ENCODE measurements around the gene RBMS3. TPM values are rescaled to one million over a fixed set of nuclear protein-coding genes. Genes with fewer than 3 reads are reported as not detected.

The RBMS3 gene
- total and polyA plus RNA-seq, 2 experiments from 2014 or later, result 3.2 to 7.4 TPM

GRCh38 chr3:29436612-29437323, 155.9 kb downstream of the RBMS3 start:
- Histone ChIP-seq H3K27ac (ENCODE audit: low read depth) (no peak overlapping the region), H3K4me1 (ENCODE audit: insufficient read depth) (peaks cover 19% of the 10 kb centered on the region), H3K4me2 (no peak overlapping the region), H3K27me3 (ENCODE audit: insufficient read depth) (no peaks in the 10 kb centered on the region), H3K9me2 (ENCODE audit: insufficient read depth) (no peaks in the 10 kb centered on the region), H3K4me3 (no peak overlapping the region), H3K36me3 (ENCODE audit: insufficient read depth) (no peaks in the 10 kb centered on the region), H3K79me2 (replicated peaks; ENCODE audit: insufficient read depth) (no peaks in the 10 kb centered on the region), H3F3A (replicated peaks; ENCODE audit: low read depth) (no peaks in the 10 kb centered on the region), H2AFZ (no peak overlapping the region), H4K20me1 (replicated peaks; ENCODE audit: insufficient read depth) (no peaks in the 10 kb centered on the region)
- no peak for DNase-seq (ENCODE audit: low spot score)
- peaks cover 1% of the 10 kb centered on the region for H3K27me3 Mint-ChIP-seq (ENCODE audit: insufficient read depth, low read depth, poor library complexity)
- no peak overlapping the region for H3K4me3 Mint-ChIP-seq
- TF ChIP-seq, protein P1, sequence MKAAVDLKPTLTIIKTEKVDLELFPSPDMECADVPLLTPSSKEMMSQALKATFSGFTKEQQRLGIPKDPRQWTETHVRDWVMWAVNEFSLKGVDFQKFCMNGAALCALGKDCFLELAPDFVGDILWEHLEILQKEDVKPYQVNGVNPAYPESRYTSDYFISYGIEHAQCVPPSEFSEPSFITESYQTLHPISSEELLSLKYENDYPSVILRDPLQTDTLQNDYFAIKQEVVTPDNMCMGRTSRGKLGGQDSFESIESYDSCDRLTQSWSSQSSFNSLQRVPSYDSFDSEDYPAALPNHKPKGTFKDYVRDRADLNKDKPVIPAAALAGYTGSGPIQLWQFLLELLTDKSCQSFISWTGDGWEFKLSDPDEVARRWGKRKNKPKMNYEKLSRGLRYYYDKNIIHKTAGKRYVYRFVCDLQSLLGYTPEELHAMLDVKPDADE (IDR thresholded peaks at IDR 0.05), result no peak
- no peak for TF ChIP-seq NANOG (IDR thresholded peaks at IDR 0.05; ENCODE audit: borderline replicate concordance)
- H3K27ac Mint-ChIP-seq, result no peak overlapping the region
- ATAC-seq, result no peak
- peaks cover 24% of the 10 kb centered on the region for H3K4me1 Mint-ChIP-seq
- no peaks in the 10 kb centered on the region for H3K9me3 Mint-ChIP-seq
- 0 out of 3 replicates have a peak, but pooled peaks cover 3% of the 10 kb centered on the region for H3K36me3 Mint-ChIP-seq (ENCODE audit: low read depth)

DNA sequence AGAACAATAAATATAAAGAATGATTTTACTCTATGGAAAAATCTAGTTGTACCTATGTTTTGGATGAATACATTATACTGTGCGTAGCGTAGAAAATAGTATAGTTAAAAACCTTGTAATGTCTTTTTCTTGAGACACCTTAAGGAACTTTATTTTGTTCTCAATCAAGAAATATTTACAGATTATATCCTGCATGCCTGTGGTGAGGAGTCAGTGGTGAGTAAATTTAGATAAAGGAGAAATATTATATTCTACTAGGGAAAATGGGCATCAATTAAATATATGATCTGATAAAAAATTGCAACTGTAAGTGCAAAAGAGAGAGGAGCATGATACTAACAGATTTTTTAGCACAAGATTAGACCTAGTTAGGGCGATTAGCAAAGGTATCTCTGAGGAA, 157.7 kb downstream of the RBMS3 start:
- no peak overlapping the region for H3K4me2 ChIP-seq
- H3K27ac ChIP-seq (ENCODE audit: low read depth), result no peak overlapping the region
- Mint-ChIP-seq H3K4me3 (no peak overlapping the region), H3K9me3 (no peaks in the 10 kb centered on the region), H3K4me1 (peaks cover 24% of the 10 kb centered on the region), H3K36me3 (ENCODE audit: low read depth) (0 out of 3 replicates have a peak, but pooled peaks cover 3% of the 10 kb centered on the region), H3K27me3 (ENCODE audit: insufficient read depth, low read depth, poor library complexity) (peaks cover 1% of the 10 kb centered on the region), H3K27ac (peak overlapping the region; percentile 43)
- peaks cover 19% of the 10 kb centered on the region for H3K4me1 ChIP-seq (ENCODE audit: insufficient read depth)
- no peaks in the 10 kb centered on the region; the same call in 1 of the 2 replicates for H3K9me2 ChIP-seq (ENCODE audit: insufficient read depth)
- no peaks in the 10 kb centered on the region for H3F3A ChIP-seq (replicated peaks; ENCODE audit: low read depth)
- H3K4me3 ChIP-seq, result no peak overlapping the region
- no peaks in the 10 kb centered on the region for H4K20me1 ChIP-seq (replicated peaks; ENCODE audit: insufficient read depth)
- no peaks in the 10 kb centered on the region for H3K36me3 ChIP-seq (ENCODE audit: insufficient read depth)
- H2AFZ ChIP-seq, result peak overlapping the region; percentile 18; the same call in 1 of the 2 replicates
- H3K79me2 ChIP-seq (replicated peaks; ENCODE audit: insufficient read depth), result no peaks in the 10 kb centered on the region
- no peak for ATAC-seq
- TF ChIP-seq ZNF114 (CRISPR knock-in tag; IDR thresholded peaks at IDR 0.05) (no peak), EZH2phosphoT487 (IDR thresholded peaks at IDR 0.05; ENCODE audit: unreplicated experiment) (no peak), CREB1 (CRISPR knock-in tag; IDR thresholded peaks at IDR 0.05; ENCODE audit: low read depth) (no peak), ZNF462 (CRISPR knock-in tag; IDR thresholded peaks at IDR 0.05) (no peak)
- TF ChIP-seq, protein P2, sequence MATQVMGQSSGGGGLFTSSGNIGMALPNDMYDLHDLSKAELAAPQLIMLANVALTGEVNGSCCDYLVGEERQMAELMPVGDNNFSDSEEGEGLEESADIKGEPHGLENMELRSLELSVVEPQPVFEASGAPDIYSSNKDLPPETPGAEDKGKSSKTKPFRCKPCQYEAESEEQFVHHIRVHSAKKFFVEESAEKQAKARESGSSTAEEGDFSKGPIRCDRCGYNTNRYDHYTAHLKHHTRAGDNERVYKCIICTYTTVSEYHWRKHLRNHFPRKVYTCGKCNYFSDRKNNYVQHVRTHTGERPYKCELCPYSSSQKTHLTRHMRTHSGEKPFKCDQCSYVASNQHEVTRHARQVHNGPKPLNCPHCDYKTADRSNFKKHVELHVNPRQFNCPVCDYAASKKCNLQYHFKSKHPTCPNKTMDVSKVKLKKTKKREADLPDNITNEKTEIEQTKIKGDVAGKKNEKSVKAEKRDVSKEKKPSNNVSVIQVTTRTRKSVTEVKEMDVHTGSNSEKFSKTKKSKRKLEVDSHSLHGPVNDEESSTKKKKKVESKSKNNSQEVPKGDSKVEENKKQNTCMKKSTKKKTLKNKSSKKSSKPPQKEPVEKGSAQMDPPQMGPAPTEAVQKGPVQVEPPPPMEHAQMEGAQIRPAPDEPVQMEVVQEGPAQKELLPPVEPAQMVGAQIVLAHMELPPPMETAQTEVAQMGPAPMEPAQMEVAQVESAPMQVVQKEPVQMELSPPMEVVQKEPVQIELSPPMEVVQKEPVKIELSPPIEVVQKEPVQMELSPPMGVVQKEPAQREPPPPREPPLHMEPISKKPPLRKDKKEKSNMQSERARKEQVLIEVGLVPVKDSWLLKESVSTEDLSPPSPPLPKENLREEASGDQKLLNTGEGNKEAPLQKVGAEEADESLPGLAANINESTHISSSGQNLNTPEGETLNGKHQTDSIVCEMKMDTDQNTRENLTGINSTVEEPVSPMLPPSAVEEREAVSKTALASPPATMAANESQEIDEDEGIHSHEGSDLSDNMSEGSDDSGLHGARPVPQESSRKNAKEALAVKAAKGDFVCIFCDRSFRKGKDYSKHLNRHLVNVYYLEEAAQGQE (IDR thresholded peaks at IDR 0.05; ENCODE audit: unreplicated experiment), result no peak
- TF ChIP-seq, protein P3, sequence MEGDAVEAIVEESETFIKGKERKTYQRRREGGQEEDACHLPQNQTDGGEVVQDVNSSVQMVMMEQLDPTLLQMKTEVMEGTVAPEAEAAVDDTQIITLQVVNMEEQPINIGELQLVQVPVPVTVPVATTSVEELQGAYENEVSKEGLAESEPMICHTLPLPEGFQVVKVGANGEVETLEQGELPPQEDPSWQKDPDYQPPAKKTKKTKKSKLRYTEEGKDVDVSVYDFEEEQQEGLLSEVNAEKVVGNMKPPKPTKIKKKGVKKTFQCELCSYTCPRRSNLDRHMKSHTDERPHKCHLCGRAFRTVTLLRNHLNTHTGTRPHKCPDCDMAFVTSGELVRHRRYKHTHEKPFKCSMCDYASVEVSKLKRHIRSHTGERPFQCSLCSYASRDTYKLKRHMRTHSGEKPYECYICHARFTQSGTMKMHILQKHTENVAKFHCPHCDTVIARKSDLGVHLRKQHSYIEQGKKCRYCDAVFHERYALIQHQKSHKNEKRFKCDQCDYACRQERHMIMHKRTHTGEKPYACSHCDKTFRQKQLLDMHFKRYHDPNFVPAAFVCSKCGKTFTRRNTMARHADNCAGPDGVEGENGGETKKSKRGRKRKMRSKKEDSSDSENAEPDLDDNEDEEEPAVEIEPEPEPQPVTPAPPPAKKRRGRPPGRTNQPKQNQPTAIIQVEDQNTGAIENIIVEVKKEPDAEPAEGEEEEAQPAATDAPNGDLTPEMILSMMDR (conservative IDR thresholded peaks at IDR 0.05; ENCODE audit: low read depth in 2 of 2), result no peak
- H3K27me3 ChIP-seq (ENCODE audit: insufficient read depth), result no peaks in the 10 kb centered on the region
- DNase-seq (ENCODE audit: low spot score), result no peak
